Mucosa of stomach (tissue), 1 donor: ENCODE data around the gene HMGA1.

ENCODE experiments used
- H3K27me3 ChIP-seq: one replicate; pipeline ENCODE4 v1.7.0; 2013; ENCODE audit warnings: mild to moderate bottlenecking, low read length; ENCODE audit not compliant: control insufficient read depth, insufficient read depth
- H3K36me3 ChIP-seq: one replicate; pipeline ENCODE4 v1.7.0; 2013; ENCODE audit warnings: low read length; ENCODE audit not compliant: control insufficient read depth, insufficient read depth
- H3K4me1 ChIP-seq: one replicate; pipeline ENCODE4 v1.7.0; 2013; ENCODE audit warnings: mild to moderate bottlenecking, low read length; ENCODE audit not compliant: control insufficient read depth, insufficient read depth
- H3K4me3 ChIP-seq: one replicate; pipeline ENCODE4 v1.7.0; 2013; ENCODE audit warnings: low read length
- H3K9ac ChIP-seq: one replicate; pipeline ENCODE4 v1.7.0; 2013; ENCODE audit warnings: mild to moderate bottlenecking, low read length, moderate library complexity
- H3K9me3 ChIP-seq: one replicate; pipeline ENCODE4 v1.7.0; 2013; ENCODE audit warnings: mild to moderate bottlenecking, low read length, moderate library complexity; ENCODE audit not compliant: control insufficient read depth
- donor health status: Pancreatic carcinoma.

Gene HMGA1

DNA sequence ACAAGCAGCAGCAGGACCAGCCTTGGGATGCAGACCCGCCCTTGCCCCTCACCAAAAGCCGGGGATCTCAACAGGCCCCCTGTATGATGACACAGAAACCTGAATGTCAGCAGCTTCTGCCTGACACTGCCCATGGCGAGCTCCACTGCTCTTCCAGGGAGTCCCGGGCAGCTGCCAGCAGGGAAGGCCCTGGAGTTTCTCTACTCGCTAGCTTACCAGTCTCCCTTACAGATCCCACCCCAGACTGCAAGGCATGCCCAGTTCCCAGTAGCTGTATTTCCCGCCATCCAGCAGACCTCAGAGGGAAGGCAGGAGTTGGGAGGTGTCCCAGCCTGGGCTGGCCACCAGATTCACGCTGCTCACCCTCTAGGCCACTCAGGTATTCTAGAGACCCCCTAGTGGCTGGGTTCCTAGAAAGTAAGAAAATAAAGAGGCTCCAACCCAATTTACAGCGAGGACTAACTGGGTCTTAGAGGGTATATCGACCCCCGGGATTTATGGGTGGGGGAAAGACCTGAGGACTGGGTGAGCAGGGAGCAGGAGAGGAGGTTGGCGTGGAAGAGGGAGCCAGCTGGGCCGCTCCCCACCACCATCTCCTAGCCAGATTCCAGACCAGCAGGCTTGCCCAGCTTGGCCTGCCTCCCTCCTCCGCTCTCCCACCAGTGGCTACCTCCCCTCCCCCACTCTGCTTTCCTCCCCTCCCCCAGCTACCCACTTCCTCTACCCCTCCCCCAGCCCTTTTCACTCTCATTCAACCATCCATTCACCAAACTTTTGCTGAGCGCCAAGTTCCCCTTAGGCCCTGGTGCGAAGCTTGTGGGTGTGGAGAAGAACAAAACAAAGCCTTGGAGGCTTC is 9.7 kb upstream of the HMGA1 start:
- Histone ChIP-seq H3K4me3 (no peak overlapping the region), H3K9me3 (no peaks in the 10 kb centered on the region), H3K9ac (no peak overlapping the region), H3K36me3 (no peaks in the 10 kb centered on the region), H3K27me3 (no peaks in the 10 kb centered on the region), H3K4me1 (peaks cover 28% of the 10 kb centered on the region)

DNA sequence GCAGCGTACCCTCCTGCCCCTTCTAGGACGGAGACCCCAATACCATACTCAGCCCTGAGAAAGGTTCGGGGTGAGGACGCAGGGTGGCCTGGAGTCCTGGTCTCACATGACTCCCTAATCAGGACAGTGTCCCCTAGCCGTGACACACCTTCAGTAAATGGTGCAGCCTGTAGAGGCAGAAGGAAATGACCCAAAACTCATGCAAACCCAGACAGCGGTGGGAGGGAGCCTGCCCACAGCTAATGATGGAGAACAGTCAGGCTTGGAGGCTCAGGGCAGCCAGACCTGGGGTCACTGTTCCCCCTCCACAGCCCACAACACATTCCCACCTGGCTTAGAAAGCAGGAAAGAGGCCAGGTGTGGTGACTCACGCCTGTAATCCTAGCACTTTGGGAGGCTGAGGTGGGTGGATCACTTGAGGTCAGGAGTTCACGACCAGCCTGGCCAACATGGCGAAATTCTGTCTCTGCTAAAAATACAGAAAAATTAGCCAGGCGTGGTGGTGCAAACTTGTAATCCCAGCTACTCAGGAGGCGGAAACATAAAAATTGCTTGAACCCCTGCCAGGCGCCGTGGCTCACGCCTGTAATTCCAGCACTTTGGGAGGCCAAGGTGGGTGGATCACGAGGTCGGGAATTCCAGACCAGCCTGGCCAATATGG is 8.8 kb upstream of the HMGA1 start:
- H3K9me3 ChIP-seq, result no peaks in the 10 kb centered on the region
- no peaks in the 10 kb centered on the region for H3K27me3 ChIP-seq
- peaks cover 28% of the 10 kb centered on the region for H3K4me1 ChIP-seq
- no peak overlapping the region for H3K4me3 ChIP-seq
- no peaks in the 10 kb centered on the region for H3K36me3 ChIP-seq
- no peak overlapping the region for H3K9ac ChIP-seq

DNA sequence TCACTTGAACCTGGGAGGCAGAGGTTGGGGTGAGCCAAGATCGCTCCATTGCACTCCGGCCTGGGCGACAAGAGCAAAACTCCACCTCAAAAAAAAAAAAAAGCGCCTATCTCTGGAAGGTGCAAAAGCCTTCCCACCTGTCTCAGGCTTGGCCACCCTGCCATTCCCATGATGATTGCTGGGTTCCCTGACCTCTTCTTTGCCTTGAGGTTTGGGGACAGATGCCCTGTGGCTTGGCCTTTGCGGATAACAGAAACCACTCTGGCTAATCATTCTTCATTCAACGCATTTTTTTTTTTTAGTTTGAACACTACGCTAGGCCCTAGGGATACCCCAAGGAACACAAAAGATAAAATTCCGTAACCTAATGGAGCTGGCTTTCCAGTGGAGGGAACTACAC is 6.8 kb upstream of the HMGA1 start:
- Histone ChIP-seq H3K4me3 (no peak overlapping the region), H3K9ac (no peak overlapping the region), H3K27me3 (no peaks in the 10 kb centered on the region)

DNA sequence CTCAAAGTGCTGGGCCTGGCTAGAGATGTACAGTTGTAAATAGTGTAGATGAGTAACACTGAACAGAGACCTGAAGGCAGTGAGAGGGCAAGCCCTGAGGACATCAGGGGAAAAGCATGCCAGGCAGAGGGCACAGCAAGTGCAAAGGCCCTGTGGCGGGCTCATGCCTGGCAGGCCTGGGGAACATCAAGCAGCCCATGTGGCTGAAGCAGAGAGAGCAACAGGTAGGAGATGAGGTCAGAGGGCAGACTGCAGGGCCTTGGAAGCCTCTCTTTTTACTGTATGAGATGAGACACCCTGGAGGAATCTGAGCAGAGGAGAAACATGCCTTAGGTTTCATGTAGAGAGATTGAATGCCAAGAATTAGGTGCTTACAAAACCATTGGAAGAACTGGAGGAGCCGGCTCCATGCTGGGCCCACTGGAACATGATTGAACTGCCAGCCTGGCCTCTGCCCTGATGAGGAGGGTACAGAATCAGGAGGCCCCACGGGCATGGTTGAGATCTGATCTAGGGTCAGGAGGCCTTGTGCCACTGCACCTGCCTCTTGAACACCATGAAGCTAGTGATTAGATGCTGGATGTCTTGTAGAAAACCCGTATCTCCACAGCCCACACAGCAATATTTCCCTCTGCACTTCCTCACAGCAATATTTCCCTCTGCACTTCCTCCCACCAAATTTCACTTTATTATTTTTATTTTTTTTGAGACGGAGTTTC is 5.9 kb upstream of the HMGA1 start:
- Histone ChIP-seq H3K36me3 (no peaks in the 10 kb centered on the region), H3K9me3 (no peaks in the 10 kb centered on the region), H3K4me1 (peaks cover 13% of the 10 kb centered on the region), H3K4me3 (no peak overlapping the region), H3K9ac (no peak overlapping the region), H3K27me3 (no peaks in the 10 kb centered on the region)

More for the DNA sequence above, 6.8 kb upstream of the HMGA1 start:
- H3K9me3 ChIP-seq, result no peaks in the 10 kb centered on the region
- H3K36me3 ChIP-seq, result no peaks in the 10 kb centered on the region
- H3K4me1 ChIP-seq, result peaks cover 14% of the 10 kb centered on the region

DNA sequence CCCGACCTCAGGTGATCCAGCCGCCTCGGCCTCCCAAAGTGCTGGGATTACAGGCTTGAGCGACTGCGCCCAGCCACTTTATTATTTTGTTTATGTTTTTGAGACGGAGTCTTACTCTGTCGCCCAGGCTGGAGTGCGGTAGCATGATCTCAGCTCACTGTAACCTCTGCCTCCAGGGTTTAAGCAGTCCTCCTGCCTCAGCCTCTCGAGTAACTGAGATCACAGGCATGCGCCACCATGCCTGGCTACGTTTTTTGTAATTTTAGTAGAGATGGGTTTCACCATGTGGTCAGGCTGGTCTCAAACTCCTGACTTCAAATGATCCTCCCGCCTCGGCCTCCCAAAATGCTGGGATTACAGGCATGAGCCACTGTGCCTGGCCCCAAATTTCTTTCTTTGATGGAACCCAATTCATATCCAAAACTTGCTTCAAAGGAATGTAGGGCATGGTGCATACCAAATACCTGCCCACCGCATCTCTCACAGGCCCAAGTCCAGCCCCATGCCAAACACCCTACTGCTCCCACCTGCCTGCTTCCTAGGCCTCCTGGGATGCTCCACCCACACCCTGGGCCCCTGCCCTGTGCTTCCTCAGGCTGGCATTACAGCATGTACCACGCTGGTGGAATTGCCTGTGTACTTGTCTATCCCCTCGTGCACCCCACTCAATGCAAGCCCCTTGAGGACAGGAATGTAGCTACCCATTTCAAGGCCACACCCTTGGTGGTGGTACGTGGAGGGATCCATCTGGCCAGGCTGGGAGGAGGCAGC is 4.9 kb upstream of the HMGA1 start:
- Histone ChIP-seq H3K27me3 (no peaks in the 10 kb centered on the region), H3K9me3 (no peaks in the 10 kb centered on the region), H3K4me3 (no peak overlapping the region), H3K9ac (no peak overlapping the region), H3K4me1 (peaks cover 13% of the 10 kb centered on the region), H3K36me3 (no peaks in the 10 kb centered on the region)

DNA sequence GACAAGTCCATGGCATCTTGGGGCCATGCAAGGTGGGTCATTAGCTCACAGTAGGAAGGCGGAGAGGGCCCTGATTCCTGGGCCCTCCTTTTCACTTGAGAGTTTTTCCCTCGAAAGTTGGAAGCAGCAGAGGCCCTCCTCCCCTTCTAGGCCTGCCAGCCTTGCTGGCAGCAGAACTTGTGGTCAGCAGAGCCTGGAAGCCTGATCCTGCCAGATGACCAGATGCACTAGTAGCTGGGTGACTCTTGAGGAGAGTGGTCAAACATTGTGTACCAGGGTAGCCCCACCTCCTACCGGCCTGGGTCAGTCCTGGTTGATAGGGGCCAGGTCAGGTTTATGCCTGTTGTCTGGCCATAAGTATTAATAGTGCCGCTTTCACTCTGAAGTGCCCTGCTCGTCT is 3.8 kb upstream of the HMGA1 start:
- no peaks in the 10 kb centered on the region for H3K36me3 ChIP-seq
- no peak overlapping the region for H3K4me3 ChIP-seq
- H3K9me3 ChIP-seq, result no peaks in the 10 kb centered on the region
- H3K27me3 ChIP-seq, result no peaks in the 10 kb centered on the region
- no peak overlapping the region for H3K9ac ChIP-seq
- H3K4me1 ChIP-seq, result peaks cover 10% of the 10 kb centered on the region

DNA sequence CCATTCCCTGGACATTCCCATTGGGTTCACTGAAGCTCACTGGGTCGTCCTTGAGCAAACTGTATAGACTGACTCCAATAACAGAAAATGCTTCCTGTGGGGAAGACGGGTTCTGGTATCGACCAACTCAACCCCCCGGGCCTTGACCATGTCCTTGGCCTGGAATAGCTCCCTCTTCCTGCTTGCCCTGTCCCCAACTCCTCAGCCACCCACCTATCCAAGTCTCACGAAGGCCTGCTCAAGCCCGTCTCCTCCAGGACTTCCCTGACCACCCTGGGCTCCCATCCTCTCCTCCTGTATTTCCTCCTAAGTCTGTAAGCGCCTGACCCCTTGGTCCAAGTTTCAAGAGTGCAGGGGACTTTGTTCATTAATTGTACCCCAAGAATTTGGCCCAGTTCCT is 2.8 kb upstream of the HMGA1 start:
- Histone ChIP-seq H3K4me1 (peaks cover 17% of the 10 kb centered on the region), H3K36me3 (no peaks in the 10 kb centered on the region), H3K27me3 (no peaks in the 10 kb centered on the region), H3K4me3 (no peak overlapping the region), H3K9me3 (no peaks in the 10 kb centered on the region), H3K9ac (no peak overlapping the region)

DNA sequence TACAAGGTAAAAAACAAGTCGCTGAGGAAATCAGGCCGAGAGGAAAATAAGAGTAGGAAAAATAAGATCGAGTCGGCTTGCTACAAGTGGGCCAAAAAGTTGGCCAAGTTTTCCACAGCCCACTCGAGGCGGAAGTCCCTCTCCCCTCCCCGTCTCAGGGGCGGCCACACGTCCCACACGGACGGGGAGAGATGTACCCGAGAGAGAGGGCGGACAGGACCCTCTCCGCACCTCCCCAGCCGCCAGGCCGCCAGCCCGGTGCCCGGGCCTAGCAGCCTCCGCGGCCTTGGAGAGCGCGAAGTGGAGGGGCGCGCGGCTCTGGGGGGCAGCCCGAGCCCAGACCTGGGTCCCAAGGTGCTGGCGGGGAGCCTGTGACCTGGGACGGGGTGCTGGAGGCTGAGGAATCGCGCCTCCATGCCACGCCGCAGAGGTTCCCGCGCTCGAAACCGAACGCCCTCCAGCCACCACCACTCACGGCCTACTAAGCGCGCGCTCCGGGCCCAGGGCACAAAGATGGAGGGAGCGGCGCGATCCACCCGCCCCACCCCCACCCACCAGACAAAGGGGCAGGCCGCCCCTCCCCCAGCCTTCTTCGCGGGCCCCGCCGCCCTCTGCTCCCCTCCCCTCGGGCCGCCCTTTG is 1.9 kb upstream of the HMGA1 start:
- Histone ChIP-seq H3K9ac (no peak overlapping the region), H3K4me1 (peaks cover 21% of the 10 kb centered on the region), H3K27me3 (no peaks in the 10 kb centered on the region), H3K36me3 (no peaks in the 10 kb centered on the region), H3K4me3 (no peak overlapping the region), H3K9me3 (no peaks in the 10 kb centered on the region)

DNA sequence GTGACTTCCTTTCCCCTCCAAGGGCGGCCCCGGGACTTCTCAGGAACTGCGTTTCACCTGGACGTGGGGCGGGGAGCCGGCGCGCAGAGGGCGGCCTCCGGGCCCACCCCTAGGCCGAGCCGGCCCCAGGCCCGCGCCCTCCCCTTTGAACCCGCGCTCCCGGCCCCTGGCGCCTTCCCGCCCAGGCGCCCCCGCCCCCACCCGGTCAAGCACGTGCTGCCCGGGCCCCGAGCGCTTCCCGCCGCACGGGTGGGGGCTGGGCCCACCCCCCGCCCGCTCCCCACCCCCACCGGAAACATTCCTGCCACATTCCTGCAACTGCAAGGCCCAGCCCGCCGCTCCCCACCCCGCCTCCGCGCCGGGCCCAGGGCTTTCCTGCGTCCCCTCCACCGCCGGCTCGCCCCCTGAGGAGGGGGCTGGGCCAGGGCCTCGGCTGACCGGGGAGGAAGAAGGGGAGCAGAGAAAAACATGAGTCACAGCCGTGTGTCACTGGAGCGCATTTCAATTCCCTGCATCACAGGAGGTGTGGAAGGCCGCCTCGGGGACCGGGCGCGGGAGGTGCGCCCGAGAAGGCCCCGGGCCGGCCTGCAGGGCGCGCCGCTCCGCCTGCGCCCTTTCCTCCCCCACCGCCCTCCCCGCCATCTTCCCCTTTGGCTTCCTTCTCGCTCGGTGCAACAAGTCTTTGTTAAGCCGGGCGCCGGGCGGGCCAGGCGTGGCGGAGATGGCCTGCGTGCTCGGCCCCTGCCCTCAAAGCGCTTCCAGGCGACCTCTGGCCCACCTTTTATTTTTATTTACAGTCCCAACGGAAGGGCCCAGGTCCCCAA is 1.2 kb upstream of the HMGA1 start:
- peak overlapping the region; percentile 95 for H3K9ac ChIP-seq

DNA sequence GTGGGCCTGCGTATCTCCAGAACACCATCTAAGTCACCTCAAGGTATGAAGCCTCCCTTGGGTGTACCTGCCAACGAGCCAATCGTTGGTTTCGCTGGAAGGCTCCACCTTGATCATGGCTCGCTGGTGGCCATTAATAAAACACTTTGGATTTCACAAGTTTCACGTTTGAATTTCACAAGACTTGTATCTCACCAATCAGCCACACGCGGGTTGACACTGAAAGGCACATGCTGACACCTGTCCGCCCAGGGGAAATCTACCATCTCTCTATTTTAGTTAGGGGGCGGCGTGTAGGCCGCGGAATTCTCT is 586 bp upstream of the HMGA1 start:
- Histone ChIP-seq H3K4me3 (peak overlapping the region; percentile 75), H3K4me1 (peaks cover 26% of the 10 kb centered on the region), H3K9me3 (no peaks in the 10 kb centered on the region), H3K9ac (peak overlapping the region; percentile 95), H3K27me3 (no peaks in the 10 kb centered on the region), H3K36me3 (no peaks in the 10 kb centered on the region)

More for the DNA sequence above, 1.2 kb upstream of the HMGA1 start:
- H3K36me3 ChIP-seq, result no peaks in the 10 kb centered on the region
- no peaks in the 10 kb centered on the region for H3K9me3 ChIP-seq
- H3K4me1 ChIP-seq, result peaks cover 26% of the 10 kb centered on the region
- peak overlapping the region; percentile 75 for H3K4me3 ChIP-seq
- no peaks in the 10 kb centered on the region for H3K27me3 ChIP-seq

DNA sequence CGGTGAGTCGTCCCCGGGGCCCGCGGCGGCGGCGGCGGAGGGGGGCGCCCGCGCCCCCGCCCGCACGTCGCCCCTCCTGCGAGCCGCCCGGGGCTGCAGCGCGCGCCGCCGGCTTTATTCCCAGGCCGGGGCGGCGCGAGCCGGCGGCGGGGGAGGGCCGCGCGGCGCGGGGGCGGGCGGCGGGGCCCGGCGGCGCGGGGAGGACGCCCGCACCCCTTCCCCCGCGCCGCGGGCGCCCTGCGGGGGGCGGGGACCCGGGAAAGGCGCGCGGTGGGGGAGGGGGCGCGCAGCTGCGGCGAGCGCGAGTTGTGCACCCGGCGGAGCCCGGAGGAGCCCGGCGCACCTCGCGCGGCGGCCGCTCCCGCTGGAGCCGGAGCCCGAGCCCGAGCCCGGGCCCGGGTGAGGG is 646 bp downstream of the HMGA1 start:
- H3K36me3 ChIP-seq, result no peaks in the 10 kb centered on the region
- no peaks in the 10 kb centered on the region for H3K9me3 ChIP-seq
- peak overlapping the region; percentile 76 for H3K9ac ChIP-seq
- H3K4me1 ChIP-seq, result peaks cover 26% of the 10 kb centered on the region
- peak overlapping the region; percentile 50 for H3K4me3 ChIP-seq
- H3K27me3 ChIP-seq, result no peaks in the 10 kb centered on the region
